ENCODE results near the gene NHLRC1. TPM values are rescaled to one million over a fixed set of nuclear protein-coding genes. Genes with fewer than 3 reads are reported as not detected.

Gene NHLRC1
- total RNA-seq, 2 donors from 2014 or later = not detected

Other genes starting within 250 kb of the NHLRC1 start
- gene KIF13A, start 135.0 kb downstream of the NHLRC1 start, total RNA-seq = under 1 TPM in 1 of 2 donors, not detected in 1; 0.20 TPM
- 1 to 10 TPM; 3.9 to 9.4 TPM for gene TPMT, start 32.4 kb upstream of the NHLRC1 start, total RNA-seq
- gene KDM1B, start 32.7 kb upstream of the NHLRC1 start, total RNA-seq = 1 to 10 TPM; 7.7 to 10.0 TPM
- 100 to 1,000 TPM; 185 to 239 TPM for gene DEK, start 141.9 kb upstream of the NHLRC1 start, total RNA-seq